ENCODE results near the gene RPS27. TPM values are rescaled to one million over a fixed set of nuclear protein-coding genes. Genes with fewer than 3 reads are reported as not detected.
A peak's percentile ranks its signal among the peaks of the same experiment; 100 is the strongest.

Gene RPS27
- total and polyA plus RNA-seq, 10 of the 15 experiments (the other 5 are each of a cell fraction or from before 2014, with no cell fraction given), result 2,708 to 14,234 (median 8,874) TPM

DNA sequence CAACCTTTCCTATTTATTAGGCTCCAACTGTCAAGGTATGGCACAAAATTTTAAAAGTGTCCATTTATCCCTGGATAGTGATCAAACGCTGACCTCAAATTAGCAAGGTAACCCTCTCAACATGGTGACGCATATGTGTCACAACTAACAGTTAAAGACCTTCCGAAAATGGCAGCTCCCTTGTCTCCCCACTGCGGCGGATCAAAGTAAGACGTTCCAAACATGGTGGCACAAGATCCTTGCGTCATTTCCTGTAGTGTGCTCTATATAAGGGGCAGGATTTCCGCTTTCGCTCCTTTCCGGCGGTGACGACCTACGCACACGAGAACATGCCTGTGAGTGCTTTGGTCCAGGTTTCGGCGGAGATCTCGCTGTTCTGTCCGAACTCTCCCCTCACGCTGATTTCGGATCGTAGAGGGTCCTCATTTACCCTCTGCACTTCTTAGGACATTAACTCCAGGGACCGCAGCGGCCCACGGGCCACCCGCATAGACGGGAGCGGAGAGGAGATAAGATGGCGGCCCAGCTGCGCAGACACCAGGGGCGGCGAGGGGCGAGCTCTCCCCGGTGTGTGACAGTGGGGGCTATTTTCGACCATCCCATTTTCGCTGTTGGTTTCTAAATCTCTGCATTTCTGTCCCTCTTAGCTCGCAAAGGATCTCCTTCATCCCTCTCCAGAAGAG, at the start of gene RPS27 (continued):
- TF ChIP-seq E2F4 (IDR thresholded peaks at IDR 0.05; ENCODE audit: low read depth, low read length), result no peak
- peak; percentile 88 for TF ChIP-seq HCFC1 (IDR thresholded peaks at IDR 0.05; ENCODE audit: low read length)
- no peak for TF ChIP-seq SUPT20H (IDR thresholded peaks at IDR 0.05; ENCODE audit: borderline replicate concordance, control insufficient read depth, low read depth, low read length)
- TF ChIP-seq ZZZ3 (IDR thresholded peaks at IDR 0.05; ENCODE audit: control insufficient read depth, insufficient read length, low read depth), result no peak
- TF ChIP-seq, protein P1, sequence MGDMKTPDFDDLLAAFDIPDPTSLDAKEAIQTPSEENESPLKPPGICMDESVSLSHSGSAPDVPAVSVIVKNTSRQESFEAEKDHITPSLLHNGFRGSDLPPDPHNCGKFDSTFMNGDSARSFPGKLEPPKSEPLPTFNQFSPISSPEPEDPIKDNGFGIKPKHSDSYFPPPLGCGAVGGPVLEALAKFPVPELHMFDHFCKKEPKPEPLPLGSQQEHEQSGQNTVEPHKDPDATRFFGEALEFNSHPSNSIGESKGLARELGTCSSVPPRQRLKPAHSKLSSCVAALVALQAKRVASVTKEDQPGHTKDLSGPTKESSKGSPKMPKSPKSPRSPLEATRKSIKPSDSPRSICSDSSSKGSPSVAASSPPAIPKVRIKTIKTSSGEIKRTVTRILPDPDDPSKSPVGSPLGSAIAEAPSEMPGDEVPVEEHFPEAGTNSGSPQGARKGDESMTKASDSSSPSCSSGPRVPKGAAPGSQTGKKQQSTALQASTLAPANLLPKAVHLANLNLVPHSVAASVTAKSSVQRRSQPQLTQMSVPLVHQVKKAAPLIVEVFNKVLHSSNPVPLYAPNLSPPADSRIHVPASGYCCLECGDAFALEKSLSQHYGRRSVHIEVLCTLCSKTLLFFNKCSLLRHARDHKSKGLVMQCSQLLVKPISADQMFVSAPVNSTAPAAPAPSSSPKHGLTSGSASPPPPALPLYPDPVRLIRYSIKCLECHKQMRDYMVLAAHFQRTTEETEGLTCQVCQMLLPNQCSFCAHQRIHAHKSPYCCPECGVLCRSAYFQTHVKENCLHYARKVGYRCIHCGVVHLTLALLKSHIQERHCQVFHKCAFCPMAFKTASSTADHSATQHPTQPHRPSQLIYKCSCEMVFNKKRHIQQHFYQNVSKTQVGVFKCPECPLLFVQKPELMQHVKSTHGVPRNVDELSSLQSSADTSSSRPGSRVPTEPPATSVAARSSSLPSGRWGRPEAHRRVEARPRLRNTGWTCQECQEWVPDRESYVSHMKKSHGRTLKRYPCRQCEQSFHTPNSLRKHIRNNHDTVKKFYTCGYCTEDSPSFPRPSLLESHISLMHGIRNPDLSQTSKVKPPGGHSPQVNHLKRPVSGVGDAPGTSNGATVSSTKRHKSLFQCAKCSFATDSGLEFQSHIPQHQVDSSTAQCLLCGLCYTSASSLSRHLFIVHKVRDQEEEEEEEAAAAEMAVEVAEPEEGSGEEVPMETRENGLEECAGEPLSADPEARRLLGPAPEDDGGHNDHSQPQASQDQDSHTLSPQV (IDR thresholded peaks at IDR 0.05), result peak; percentile 100
- TF ChIP-seq RELA (IDR thresholded peaks at IDR 0.05; ENCODE audit: borderline replicate concordance, partially characterized antibody), result peak; percentile 39
- no peak for TF ChIP-seq FOS (IDR thresholded peaks at IDR 0.05; ENCODE audit: borderline replicate concordance, extremely low read depth, insufficient read length)
- 0 out of 2 replicates have a peak, but pooled peaks have one; percentile 69 for TF ChIP-seq PAX8 (IDR thresholded peaks at IDR 0.05)
- peak; percentile 74 for TF ChIP-seq RUNX3 (IDR thresholded peaks at IDR 0.05; ENCODE audit: low read length)
- 0 out of 2 replicates have a peak, but pooled peaks have one; percentile 52 for TF ChIP-seq TARDBP (IDR thresholded peaks at IDR 0.05; ENCODE audit: borderline replicate concordance)
- peak; percentile 98 for TF ChIP-seq YY1 (IDR thresholded peaks at IDR 0.05; ENCODE audit: low read depth, low read length)
- no peak for TF ChIP-seq NR2C2 (IDR thresholded peaks at IDR 0.05; ENCODE audit: borderline replicate concordance, control insufficient read depth, insufficient read length, low read depth)
- TF ChIP-seq KAT2A (conservative IDR thresholded peaks at IDR 0.05; ENCODE audit: control insufficient read depth, low read depth, low read length), result no peak
- peak; percentile 68; the same call in 1 of the 2 replicates for TF ChIP-seq FOXM1 (IDR thresholded peaks at IDR 0.05; ENCODE audit: low read depth, low read length)
- TF ChIP-seq NR2C1 (IDR thresholded peaks at IDR 0.05), result peak; percentile 88
- TF ChIP-seq CBFB (IDR thresholded peaks at IDR 0.05; ENCODE audit: low read depth), result peak; percentile 95; the same call in 1 of the 2 replicates
- peak; percentile 99 for TF ChIP-seq POU2F2 (IDR thresholded peaks at IDR 0.05; ENCODE audit: borderline replicate concordance, low read depth, low read length)
- no peak for TF ChIP-seq NFYB (IDR thresholded peaks at IDR 0.05; ENCODE audit: insufficient read depth, low read depth, low read length)
- TF ChIP-seq HDAC6 (IDR thresholded peaks at IDR 0.05; ENCODE audit: unreplicated experiment), result peak; percentile 98
- no peak for TF ChIP-seq EZH2 (IDR thresholded peaks at IDR 0.05; ENCODE audit: borderline replicate concordance, control insufficient read depth, low read depth, low read length)
- peak; percentile 93; the same call in 1 of the 2 replicates for TF ChIP-seq MTA3 (IDR thresholded peaks at IDR 0.05; ENCODE audit: borderline replicate concordance, low read length)
- TF ChIP-seq RAD51 (IDR thresholded peaks at IDR 0.05), result peak; percentile 33
- no peak for TF ChIP-seq SUZ12 (IDR thresholded peaks at IDR 0.05; ENCODE audit: unreplicated experiment)
- no peak; the same call in 1 of the 2 replicates for TF ChIP-seq JUND (IDR thresholded peaks at IDR 0.05; ENCODE audit: low read depth, low read length)
- no peak for TF ChIP-seq USF1 (IDR thresholded peaks at IDR 0.05; ENCODE audit: borderline replicate concordance, extremely low read length, insufficient read depth, low read depth, low read length)
